Measurements from ENCODE around the gene EVC.

The EVC gene

GRCh38 chr4:5730993-5731990, 20.3 kb downstream of the EVC start:
- no peaks in the 10 kb centered on the region for H3K4me1 ChIP-seq (ENCODE audit: insufficient read depth, low read length)

GRCh38 chr4:5732158-5732557, 21.2 kb downstream of the EVC start:
- no peaks in the 10 kb centered on the region for H3K36me3 ChIP-seq (ENCODE audit: insufficient read depth, low read length)

More at GRCh38 chr4:5730993-5731990, 20.3 kb downstream of the EVC start:
- Histone ChIP-seq H3K9ac (ENCODE audit: low read depth, low read length) (no peak overlapping the region), H3K36me3 (ENCODE audit: insufficient read depth, low read length) (no peaks in the 10 kb centered on the region), H3K9me3 (ENCODE audit: control insufficient read depth, insufficient read depth, low read length) (no peaks in the 10 kb centered on the region)

GRCh38 chr4:5734853-5735252, 23.9 kb downstream of the EVC start:
- no peak overlapping the region for H3K9ac ChIP-seq (ENCODE audit: low read depth, low read length)
- no peaks in the 10 kb centered on the region for H3K9me3 ChIP-seq (ENCODE audit: control insufficient read depth, insufficient read depth, low read length)
- no peaks in the 10 kb centered on the region for H3K4me1 ChIP-seq (ENCODE audit: insufficient read depth, low read length)
- H3K36me3 ChIP-seq (ENCODE audit: insufficient read depth, low read length), result no peaks in the 10 kb centered on the region

More at GRCh38 chr4:5732158-5732557, 21.2 kb downstream of the EVC start:
- H3K4me1 ChIP-seq (ENCODE audit: insufficient read depth, low read length), result no peaks in the 10 kb centered on the region
- H3K9ac ChIP-seq (ENCODE audit: low read depth, low read length), result no peak overlapping the region
- H3K9me3 ChIP-seq (ENCODE audit: control insufficient read depth, insufficient read depth, low read length), result no peaks in the 10 kb centered on the region

DNA sequence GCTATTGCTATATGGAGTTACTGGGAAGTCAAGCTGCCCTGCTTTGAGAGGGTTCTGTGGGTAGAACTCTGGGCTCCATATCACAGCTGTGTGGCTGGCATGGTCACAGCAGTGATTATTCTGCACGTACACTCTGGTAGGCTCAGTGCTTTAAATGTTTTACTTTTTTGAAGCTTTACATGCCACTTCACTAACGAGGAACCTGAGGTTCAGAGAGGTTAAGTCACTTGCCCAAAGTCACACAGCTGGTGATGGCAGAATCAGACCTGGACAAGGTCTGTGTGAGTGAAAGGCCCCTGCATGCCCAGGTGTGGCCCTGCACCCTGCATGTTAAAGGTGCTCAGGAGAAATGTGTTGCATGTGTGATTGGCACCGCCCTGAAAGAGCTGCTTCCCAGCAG, 24.5 kb downstream of the EVC start:
- Histone ChIP-seq H3K4me1 (ENCODE audit: insufficient read depth, low read length) (no peaks in the 10 kb centered on the region), H3K9me3 (ENCODE audit: control insufficient read depth, insufficient read depth, low read length) (no peaks in the 10 kb centered on the region)

DNA sequence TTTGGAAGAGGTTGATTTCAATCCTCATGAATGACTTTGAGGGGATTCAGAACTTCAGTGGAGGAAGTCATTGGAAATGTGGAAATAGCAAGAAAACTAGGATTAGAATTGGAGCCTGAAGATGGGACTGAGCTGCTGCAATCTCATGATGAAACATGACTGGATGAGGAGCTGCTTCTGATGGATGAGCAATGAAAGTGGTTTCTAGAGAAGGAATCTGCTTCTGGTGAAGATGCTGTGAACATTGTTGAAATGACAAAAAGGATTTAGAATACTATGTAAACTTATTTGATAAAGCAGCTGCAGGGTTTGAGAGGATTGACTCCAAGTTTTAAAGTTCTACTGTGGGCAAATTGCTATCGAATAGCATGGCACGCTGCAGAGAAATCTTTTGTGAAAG, 27.1 kb downstream of the EVC start:
- Histone ChIP-seq H3K36me3 (ENCODE audit: insufficient read depth, low read length) (no peaks in the 10 kb centered on the region; the same call in 1 of the 2 replicates), H3K4me1 (ENCODE audit: insufficient read depth, low read length) (no peaks in the 10 kb centered on the region), H3K9me3 (ENCODE audit: control insufficient read depth, insufficient read depth, low read length) (no peaks in the 10 kb centered on the region; the same call in 1 of the 2 replicates), H3K9ac (ENCODE audit: low read depth, low read length) (no peak overlapping the region)

More for the DNA sequence above, 24.5 kb downstream of the EVC start:
- Histone ChIP-seq H3K9ac (ENCODE audit: low read depth, low read length) (no peak overlapping the region), H3K36me3 (ENCODE audit: insufficient read depth, low read length) (no peaks in the 10 kb centered on the region)

GRCh38 chr4:5742388-5742787, 31.4 kb downstream of the EVC start:
- Histone ChIP-seq H3K9ac (ENCODE audit: low read depth, low read length) (no peak overlapping the region), H3K9me3 (ENCODE audit: control insufficient read depth, insufficient read depth, low read length) (no peaks in the 10 kb centered on the region; the same call in 1 of the 2 replicates), H3K4me1 (ENCODE audit: insufficient read depth, low read length) (peaks cover 3% of the 10 kb centered on the region; the same call in 1 of the 2 replicates), H3K36me3 (ENCODE audit: insufficient read depth, low read length) (no peaks in the 10 kb centered on the region; the same call in 1 of the 2 replicates)

DNA sequence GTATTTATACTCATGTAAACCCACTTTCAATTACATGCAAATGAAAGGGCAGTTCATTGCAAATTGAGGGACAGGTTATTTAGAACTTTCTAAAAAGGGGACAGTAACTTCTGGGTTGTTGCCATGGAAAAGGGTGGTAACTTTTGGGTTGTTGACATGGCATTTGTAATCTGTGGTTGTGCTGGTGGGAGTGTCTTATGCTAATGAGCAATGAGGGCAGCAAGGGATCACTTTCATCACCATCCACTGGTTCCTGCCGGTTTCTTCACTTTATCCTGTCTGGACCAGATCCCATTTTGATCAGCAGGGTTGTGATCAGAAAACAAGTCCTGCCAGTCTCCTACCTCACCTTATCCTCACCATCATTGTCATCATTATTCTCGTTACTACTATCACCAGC, 32.0 kb downstream of the EVC start:
- no peaks in the 10 kb centered on the region; the same call in 1 of the 2 replicates for H3K36me3 ChIP-seq (ENCODE audit: insufficient read depth, low read length)
- no peak overlapping the region for H3K9ac ChIP-seq (ENCODE audit: low read depth, low read length)
- H3K9me3 ChIP-seq (ENCODE audit: control insufficient read depth, insufficient read depth, low read length), result no peaks in the 10 kb centered on the region; the same call in 1 of the 2 replicates
- H3K4me1 ChIP-seq (ENCODE audit: insufficient read depth, low read length), result peaks cover 3% of the 10 kb centered on the region; the same call in 1 of the 2 replicates

DNA sequence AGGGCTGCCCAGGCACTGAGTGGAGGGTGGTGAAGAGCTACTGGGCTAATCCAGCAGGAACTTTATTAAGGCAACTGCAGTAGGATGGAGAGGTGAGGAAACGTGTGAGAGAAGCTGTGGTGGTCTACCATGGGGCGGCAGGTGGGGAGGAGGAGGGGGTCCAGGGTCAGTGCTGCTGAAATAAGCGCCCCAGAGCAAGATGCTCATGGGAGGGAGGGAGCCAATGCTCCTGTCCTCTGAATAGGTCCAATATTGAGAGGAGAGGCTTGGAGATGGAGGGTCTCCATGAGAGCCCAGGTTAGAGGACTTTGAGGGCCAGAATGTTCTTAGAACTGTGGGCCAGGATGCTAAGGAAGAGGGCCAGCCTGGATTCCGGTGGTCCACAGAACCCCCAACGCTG, 35.2 kb downstream of the EVC start:
- H3K4me1 ChIP-seq (ENCODE audit: insufficient read depth, low read length), result peaks cover 7% of the 10 kb centered on the region
- H3K9ac ChIP-seq (ENCODE audit: low read depth, low read length), result no peak overlapping the region
- no peaks in the 10 kb centered on the region; the same call in 1 of the 2 replicates for H3K9me3 ChIP-seq (ENCODE audit: control insufficient read depth, insufficient read depth, low read length)
- no peaks in the 10 kb centered on the region; the same call in 1 of the 2 replicates for H3K36me3 ChIP-seq (ENCODE audit: insufficient read depth, low read length)

DNA sequence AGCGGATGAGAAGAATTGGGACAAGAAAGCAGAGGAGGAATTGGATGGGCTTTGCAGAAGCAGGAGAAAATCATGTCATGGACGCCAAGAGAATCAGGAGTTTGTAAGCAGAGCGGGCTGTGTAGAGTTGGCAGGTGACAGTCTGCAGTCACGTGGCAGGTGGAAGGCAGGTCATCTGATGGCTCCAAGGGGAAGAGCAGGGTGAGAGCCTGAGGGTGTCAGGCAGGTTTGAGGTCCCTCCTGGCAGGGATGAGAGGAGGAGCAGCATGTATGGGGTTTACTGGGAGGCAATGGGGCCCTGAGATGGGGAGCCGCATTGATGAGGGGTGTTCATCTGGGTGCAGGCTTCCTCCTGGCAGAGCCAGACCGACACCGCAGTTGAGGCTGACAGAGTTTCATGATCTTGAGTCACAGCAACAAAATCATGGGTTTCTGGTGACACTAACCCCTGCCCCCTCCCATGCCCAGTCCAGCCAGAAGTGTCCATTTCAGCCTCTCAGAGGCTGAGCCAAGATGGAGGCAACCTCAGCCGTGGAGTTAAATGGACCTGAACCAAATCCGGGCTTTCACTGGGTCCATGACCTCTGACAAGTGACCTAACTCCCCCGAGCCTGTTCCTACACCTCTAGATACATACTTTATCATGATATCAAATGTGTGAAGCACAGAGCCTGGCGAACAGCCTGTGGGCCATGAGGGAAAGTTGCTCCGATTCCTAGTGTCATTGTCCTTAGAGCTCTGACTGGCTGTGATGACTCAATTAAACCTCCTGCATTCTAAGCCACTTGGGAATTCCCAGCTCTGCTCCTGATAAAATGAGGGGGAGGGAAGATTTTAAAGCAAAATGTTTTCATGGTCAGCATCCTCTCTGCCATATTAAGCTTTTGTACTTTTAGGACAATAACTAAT, 36.1 kb downstream of the EVC start:
- no peaks in the 10 kb centered on the region; the same call in 1 of the 2 replicates for H3K36me3 ChIP-seq (ENCODE audit: insufficient read depth, low read length)
- no peak overlapping the region for H3K9ac ChIP-seq (ENCODE audit: low read depth, low read length)
- no peaks in the 10 kb centered on the region; the same call in 1 of the 2 replicates for H3K9me3 ChIP-seq (ENCODE audit: control insufficient read depth, insufficient read depth, low read length)
- H3K4me1 ChIP-seq (ENCODE audit: insufficient read depth, low read length), result peaks cover 14% of the 10 kb centered on the region

DNA sequence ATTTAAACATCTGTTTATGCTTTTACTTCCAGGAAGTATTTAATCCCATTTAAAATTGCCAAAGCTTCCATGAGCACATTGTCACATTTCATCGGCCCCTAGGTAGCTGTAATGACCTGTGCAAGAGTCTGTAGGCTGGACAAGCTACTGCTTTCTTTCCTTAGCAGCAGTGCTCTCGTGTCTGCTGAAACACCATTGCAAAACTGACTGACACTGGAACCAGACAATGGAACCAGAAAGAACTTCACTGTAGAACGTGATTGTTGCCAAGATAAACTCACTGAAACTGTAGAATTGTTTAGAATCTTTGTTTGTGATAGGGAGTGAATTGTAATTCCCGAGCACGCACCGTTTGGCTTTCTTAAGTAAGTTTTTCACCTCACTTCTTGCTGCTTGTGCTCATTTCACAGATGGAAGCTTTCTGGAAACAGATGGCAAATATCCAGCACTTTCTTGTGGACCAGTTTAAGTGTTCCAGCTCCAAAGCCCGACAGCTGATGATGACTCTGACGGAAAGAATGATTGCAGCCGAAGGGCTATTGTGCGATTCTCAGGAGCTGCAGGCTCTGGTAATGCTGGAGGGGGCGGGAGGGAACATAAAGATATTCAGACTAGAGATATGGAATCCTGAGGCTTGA, 36.9 kb downstream of the EVC start:
- Histone ChIP-seq H3K4me1 (ENCODE audit: insufficient read depth, low read length) (peaks cover 20% of the 10 kb centered on the region), H3K9ac (ENCODE audit: low read depth, low read length) (no peak overlapping the region), H3K9me3 (ENCODE audit: control insufficient read depth, insufficient read depth, low read length) (no peaks in the 10 kb centered on the region; the same call in 1 of the 2 replicates), H3K36me3 (ENCODE audit: insufficient read depth, low read length) (no peaks in the 10 kb centered on the region)

- Histone ChIP-seq H3K36me3 (ENCODE audit: insufficient read depth, low read length) (no peaks in the 10 kb centered on the region), H3K9me3 (ENCODE audit: control insufficient read depth, insufficient read depth, low read length) (no peaks in the 10 kb centered on the region), H3K4me1 (ENCODE audit: insufficient read depth, low read length) (peaks cover 31% of the 10 kb centered on the region), H3K9ac (ENCODE audit: low read depth, low read length) (no peak overlapping the region)
Measured at GRCh38 chr4:5749568-5749967, 38.6 kb downstream of the EVC start.

DNA sequence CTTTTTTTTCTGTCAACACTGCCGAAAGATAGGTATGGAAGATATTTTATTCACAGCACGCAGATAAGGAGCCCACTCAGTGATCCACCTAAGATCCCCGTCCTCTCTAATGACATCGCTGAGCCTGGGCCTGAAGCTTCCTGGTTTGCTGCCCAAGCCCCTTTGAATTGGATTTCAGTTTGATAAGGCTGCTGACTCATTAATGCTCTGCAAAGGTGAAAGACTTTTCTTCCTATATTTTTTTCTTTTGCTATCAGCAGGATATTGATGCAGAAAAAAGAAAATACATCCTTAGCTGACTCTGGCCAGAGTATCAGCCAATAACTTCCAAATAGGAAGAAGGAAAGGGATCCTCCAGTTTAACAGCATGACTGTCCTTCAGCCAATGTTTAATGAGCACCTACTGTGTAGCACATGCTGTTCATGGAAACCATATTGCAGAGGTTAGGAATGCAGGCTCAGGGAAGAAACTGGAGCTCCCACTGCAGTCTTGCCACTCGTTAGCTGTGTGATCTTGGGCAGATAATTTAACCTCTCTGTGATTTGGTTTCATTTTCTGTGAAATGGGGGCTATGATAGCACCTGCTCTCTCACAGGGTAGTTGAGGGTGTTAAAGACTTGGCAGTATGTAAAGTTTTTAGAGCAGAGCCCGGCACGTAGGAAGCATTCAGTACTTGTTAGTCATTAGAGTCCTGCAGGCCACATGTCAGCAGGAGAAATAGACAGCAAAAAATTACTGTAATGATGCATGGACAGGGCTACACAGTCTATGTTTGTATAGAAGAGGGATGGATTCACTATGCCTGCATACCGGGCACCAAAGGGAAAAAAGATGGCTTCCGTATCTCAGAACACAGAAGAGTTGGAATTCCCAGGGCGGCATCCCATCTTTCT, 39.3 kb downstream of the EVC start:
- Histone ChIP-seq H3K36me3 (ENCODE audit: insufficient read depth, low read length) (no peaks in the 10 kb centered on the region), H3K9ac (ENCODE audit: low read depth, low read length) (no peak overlapping the region), H3K9me3 (ENCODE audit: control insufficient read depth, insufficient read depth, low read length) (no peaks in the 10 kb centered on the region), H3K4me1 (ENCODE audit: insufficient read depth, low read length) (peaks cover 31% of the 10 kb centered on the region)
